ENCODE measurements around the gene SPAG7. TPM values are rescaled to one million over a fixed set of nuclear protein-coding genes. Genes with fewer than 3 reads are reported as not detected.

SPAG7 gene
- polyA plus RNA-seq, 1 donor (not counting 4 experiments of a cell fraction or from before 2014, with no cell fraction given): 65.7 TPM

- DNase-seq (ENCODE audit: low read depth, low spot score) (no peak), FAIRE-seq (no peak)
- Histone ChIP-seq H2AFZ (ENCODE audit: control insufficient read depth, low read length) (no peak overlapping the region), H3K4me3 (ENCODE audit: control insufficient read depth in 2 of 3, extremely low read depth in 1 of 3, insufficient read depth in 2 of 3, low read depth in 1 of 3, low read length in 3 of 3) (peak overlapping the region; percentile 96 to 99 (median 97)), H3K9me3 (ENCODE audit: control insufficient read depth, low read depth, low read length) (no peaks in the 10 kb centered on the region), H4K20me1 (ENCODE audit: control insufficient read depth, extremely low read depth, insufficient read depth, low read length) (peaks cover 15% of the 10 kb centered on the region), H3K9me1 (ENCODE audit: control insufficient read depth, extremely low read depth, insufficient read depth, low read length) (no peaks in the 10 kb centered on the region), H3K27me3 (ENCODE audit: control insufficient read depth, extremely low read depth, insufficient read depth, low read length) (no peaks in the 10 kb centered on the region), H3K9ac (ENCODE audit: control insufficient read depth, extremely low read depth, insufficient read depth, low read length) (peak overlapping the region; percentile 94), H3K79me2 (ENCODE audit: control insufficient read depth, insufficient read depth, low read length) (peaks cover 57% of the 10 kb centered on the region), H3K27ac (ENCODE audit: control insufficient read depth, insufficient read depth, low read length) (peak overlapping the region; percentile 91), H3K4me2 (ENCODE audit: control insufficient read depth, extremely low read depth, insufficient read depth, low read depth, low read length) (peak overlapping the region; percentile 100), H3K36me3 (ENCODE audit: control insufficient read depth in 2 of 2, extremely low read depth in 1 of 2, insufficient read depth in 2 of 2, low read length in 2 of 2) (peaks cover 27 to 34% of the 10 kb centered on the region in 2 experiments), H3K4me1 (ENCODE audit: control insufficient read depth, extremely low read depth, insufficient read depth, low read length) (peaks cover 44% of the 10 kb centered on the region)
- TF ChIP-seq, protein P1, sequence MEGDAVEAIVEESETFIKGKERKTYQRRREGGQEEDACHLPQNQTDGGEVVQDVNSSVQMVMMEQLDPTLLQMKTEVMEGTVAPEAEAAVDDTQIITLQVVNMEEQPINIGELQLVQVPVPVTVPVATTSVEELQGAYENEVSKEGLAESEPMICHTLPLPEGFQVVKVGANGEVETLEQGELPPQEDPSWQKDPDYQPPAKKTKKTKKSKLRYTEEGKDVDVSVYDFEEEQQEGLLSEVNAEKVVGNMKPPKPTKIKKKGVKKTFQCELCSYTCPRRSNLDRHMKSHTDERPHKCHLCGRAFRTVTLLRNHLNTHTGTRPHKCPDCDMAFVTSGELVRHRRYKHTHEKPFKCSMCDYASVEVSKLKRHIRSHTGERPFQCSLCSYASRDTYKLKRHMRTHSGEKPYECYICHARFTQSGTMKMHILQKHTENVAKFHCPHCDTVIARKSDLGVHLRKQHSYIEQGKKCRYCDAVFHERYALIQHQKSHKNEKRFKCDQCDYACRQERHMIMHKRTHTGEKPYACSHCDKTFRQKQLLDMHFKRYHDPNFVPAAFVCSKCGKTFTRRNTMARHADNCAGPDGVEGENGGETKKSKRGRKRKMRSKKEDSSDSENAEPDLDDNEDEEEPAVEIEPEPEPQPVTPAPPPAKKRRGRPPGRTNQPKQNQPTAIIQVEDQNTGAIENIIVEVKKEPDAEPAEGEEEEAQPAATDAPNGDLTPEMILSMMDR (optimal IDR thresholded peaks at IDR 0.05 in 1 of 3, IDR thresholded peaks at IDR 0.05 in 1 of 3, conservative IDR thresholded peaks at IDR 0.05 in 1 of 3; ENCODE audit: extremely low read depth in 1 of 3, insufficient read depth in 2 of 3, low read length in 3 of 3): no peak
- no peak for TF ChIP-seq EZH2 (IDR thresholded peaks at IDR 0.05; ENCODE audit: low read length)
- dilution Hi-C loops (cut with MboI; ENCODE audit: extremely low pct_ligation_motif_present, low sequenced_read_pairs): loop anchor here (10.0 kb wide), 1 partner anchor 59 kb away; no protein-coding TSS in a partner anchor
Measured at GRCh38 chr17:4945944-4946280, 21.7 kb downstream of the SPAG7 start.

GRCh38 chr17:4945176-4945943 is 22.3 kb downstream of the SPAG7 start:
- H3K9me1 ChIP-seq (ENCODE audit: control insufficient read depth, extremely low read depth, insufficient read depth, low read length): no peaks in the 10 kb centered on the region
- dilution Hi-C loops (cut with MboI; ENCODE audit: extremely low pct_ligation_motif_present, low sequenced_read_pairs): loop anchor here (10.0 kb wide), 1 partner anchor 59 kb away; no protein-coding TSS in a partner anchor
- H3K9me3 ChIP-seq (ENCODE audit: control insufficient read depth, low read depth, low read length): no peaks in the 10 kb centered on the region
- peak overlapping the region; percentile 94 for H3K9ac ChIP-seq (ENCODE audit: control insufficient read depth, extremely low read depth, insufficient read depth, low read length)
- H3K27me3 ChIP-seq (ENCODE audit: control insufficient read depth, extremely low read depth, insufficient read depth, low read length): no peaks in the 10 kb centered on the region
- peaks cover 61% of the 10 kb centered on the region for H3K79me2 ChIP-seq (ENCODE audit: control insufficient read depth, insufficient read depth, low read length)
- no peak overlapping the region for H2AFZ ChIP-seq (ENCODE audit: control insufficient read depth, low read length)
- H3K4me2 ChIP-seq (ENCODE audit: control insufficient read depth, extremely low read depth, insufficient read depth, low read depth, low read length): peak overlapping the region; percentile 100
- H4K20me1 ChIP-seq (ENCODE audit: control insufficient read depth, extremely low read depth, insufficient read depth, low read length): peaks cover 15% of the 10 kb centered on the region
- TF ChIP-seq, protein P1 (optimal IDR thresholded peaks at IDR 0.05 in 1 of 3, IDR thresholded peaks at IDR 0.05 in 1 of 3, conservative IDR thresholded peaks at IDR 0.05 in 1 of 3; ENCODE audit: extremely low read depth in 1 of 3, insufficient read depth in 2 of 3, low read length in 3 of 3): no peak
- TF ChIP-seq EZH2 (IDR thresholded peaks at IDR 0.05; ENCODE audit: low read length): no peak
- peak overlapping the region; percentile 91 for H3K27ac ChIP-seq (ENCODE audit: control insufficient read depth, insufficient read depth, low read length)
- peaks cover 42% of the 10 kb centered on the region for H3K4me1 ChIP-seq (ENCODE audit: control insufficient read depth, extremely low read depth, insufficient read depth, low read length)
- H3K4me3 ChIP-seq (ENCODE audit: control insufficient read depth in 2 of 3, extremely low read depth in 1 of 3, insufficient read depth in 2 of 3, low read depth in 1 of 3, low read length in 3 of 3): peak overlapping the region; percentile 43 to 99 (median 97)
- H3K36me3 ChIP-seq (ENCODE audit: control insufficient read depth in 2 of 2, extremely low read depth in 1 of 2, insufficient read depth in 2 of 2, low read length in 2 of 2): peaks cover 27 to 34% of the 10 kb centered on the region in 2 experiments
- DNase-seq (ENCODE audit: low read depth, low spot score): peak; percentile 88
- FAIRE-seq: peak; percentile 90

All from keratinocyte (primary cell).